WTC11 (cell line): ENCODE data around the gene ARSK. TPM values are rescaled to one million over a fixed set of nuclear protein-coding genes. Genes with fewer than 3 reads are reported as not detected.

Source experiments
- ATAC-seq: fragments of 200-7000 bp; cut with Tn5 transposase; 2 replicates; pipeline ENCODE4 v1.10.0; 2021; ENCODE audit warnings: mild to moderate bottlenecking, moderate library complexity
- CTCF ChIA-PET: fragments of 300-600 bp; sonication (Branson Sonifier 250); formaldehyde crosslinking; loops from one replicate; lab custom pipeline; 2021; ENCODE audit warnings: antibody characterized with exemption; lab: Charles Lee
- POLR2A ChIA-PET: fragments of 350-600 bp; sonication (Branson Sonifier 250); formaldehyde crosslinking; loops from one replicate; lab custom pipeline; 2021; ENCODE audit warnings: antibody characterized with exemption; lab: Charles Lee
- DNase-seq: peaks from one replicate; pipeline ENCODE4 v3.0.0; 2021; ENCODE audit warnings: low spot score
- H3K27ac Mint-ChIP-seq: 2 replicates; pipeline ENCODE4 v1.8.0; 2021; ENCODE audit warnings: mixed read lengths
- H3K27me3 Mint-ChIP-seq: 2 replicates; pipeline ENCODE4 v1.8.0; 2021; ENCODE audit warnings: low read depth, mild to moderate bottlenecking, moderate library complexity, mixed read lengths
- H3K36me3 Mint-ChIP-seq: 2 replicates; pipeline ENCODE4 v1.8.0; 2021; ENCODE audit warnings: mixed read lengths
- H3K4me1 Mint-ChIP-seq: 2 replicates; pipeline ENCODE4 v1.8.0; 2022; ENCODE audit warnings: mixed read lengths
- H3K4me3 Mint-ChIP-seq: 2 replicates; pipeline ENCODE4 v1.8.0; 2021; ENCODE audit warnings: mild to moderate bottlenecking, moderate library complexity, mixed read lengths
- H3K9me3 Mint-ChIP-seq: 2 replicates; pipeline ENCODE4 v1.8.0; 2021; ENCODE audit warnings: mixed read lengths
- ATF3 ChIP-seq: sonication (generic); formaldehyde crosslinking; conservative IDR thresholded peaks from 2 replicates; pipeline ENCODE4 v1.8.1; 2022; ENCODE audit warnings: mild to moderate bottlenecking, missing genetic modification reagents
- CREM ChIP-seq: sonication (generic); formaldehyde crosslinking; IDR thresholded peaks from 2 replicates; pipeline ENCODE4 v1.8.1; 2022; ENCODE audit warnings: mild to moderate bottlenecking, missing genetic modification reagents, moderate library complexity
- E2F4 ChIP-seq: sonication (generic); formaldehyde crosslinking; IDR thresholded peaks from 2 replicates; pipeline ENCODE4 v1.8.1; 2022; ENCODE audit warnings: low read depth, mild to moderate bottlenecking, moderate library complexity, missing genetic modification reagents, borderline replicate concordance
- JAZF1 ChIP-seq: fragments of 250-450 bp; sonication (Bioruptor Pico); IDR thresholded peaks from 2 replicates; pipeline ENCODE4 v1.9.0; 2021; ENCODE audit warnings: moderate library complexity, mild to moderate bottlenecking, inconsistent platforms
- JUN ChIP-seq: sonication (generic); formaldehyde crosslinking; IDR thresholded peaks from 2 replicates; pipeline ENCODE4 v1.8.0; 2023; ENCODE audit warnings: mild to moderate bottlenecking, missing genetic modification reagents
- MXD4 ChIP-seq: fragments of 250-450 bp; sonication (Bioruptor Pico); IDR thresholded peaks from 2 replicates; pipeline ENCODE4 v1.8.0; 2021; ENCODE audit warnings: mild to moderate bottlenecking, moderate library complexity, borderline replicate concordance
- MYBL2 ChIP-seq: sonication (generic); formaldehyde crosslinking; IDR thresholded peaks from 2 replicates; pipeline ENCODE4 v1.8.1; 2023; ENCODE audit warnings: mild to moderate bottlenecking, moderate library complexity, missing genetic modification reagents
- NFE2L1 ChIP-seq: sonication (generic); formaldehyde crosslinking; IDR thresholded peaks from 2 replicates; pipeline ENCODE4 v1.8.1; 2023; ENCODE audit warnings: missing genetic modification reagents
- NFYB ChIP-seq: sonication (generic); formaldehyde crosslinking; conservative IDR thresholded peaks from 2 replicates; pipeline ENCODE4 v1.8.0; 2022; ENCODE audit warnings: low read depth, missing genetic modification reagents
- NR2C2 ChIP-seq: sonication (generic); formaldehyde crosslinking; IDR thresholded peaks from 2 replicates; pipeline ENCODE4 v1.8.0; 2022; ENCODE audit warnings: mild to moderate bottlenecking, missing genetic modification reagents
- PRRX2 ChIP-seq: fragments of 250-450 bp; sonication (Bioruptor Pico); IDR thresholded peaks from 2 replicates; pipeline ENCODE4 v1.8.0; 2021; ENCODE audit warnings: mild to moderate bottlenecking
- RELA ChIP-seq: sonication (generic); formaldehyde crosslinking; IDR thresholded peaks from 2 replicates; pipeline ENCODE4 v1.8.1; 2022; ENCODE audit warnings: missing genetic modification reagents, mild to moderate bottlenecking, borderline replicate concordance
- SMAD4 ChIP-seq: sonication (generic); formaldehyde crosslinking; IDR thresholded peaks from 2 replicates; pipeline ENCODE4 v1.8.0; 2022; ENCODE audit warnings: mild to moderate bottlenecking, missing genetic modification reagents
- TEAD4 ChIP-seq: sonication (generic); formaldehyde crosslinking; IDR thresholded peaks from 2 replicates; pipeline ENCODE4 v1.8.0; 2022; ENCODE audit warnings: mild to moderate bottlenecking, missing genetic modification reagents
- TP53 ChIP-seq: sonication (generic); formaldehyde crosslinking; IDR thresholded peaks from 2 replicates; pipeline ENCODE4 v1.8.1; 2023; ENCODE audit warnings: mild to moderate bottlenecking, missing genetic modification reagents
- ZMAT4 ChIP-seq: fragments of 250-450 bp; sonication (Bioruptor Pico); IDR thresholded peaks from 2 replicates; pipeline ENCODE4 v1.9.0; 2021; ENCODE audit warnings: mild to moderate bottlenecking
- ZNF121 ChIP-seq: sonication (generic); formaldehyde crosslinking; IDR thresholded peaks from 2 replicates; pipeline ENCODE4 v1.8.0; 2023; ENCODE audit warnings: missing genetic modification reagents
- ZNF219 ChIP-seq: sonication (generic); formaldehyde crosslinking; IDR thresholded peaks from 2 replicates; pipeline ENCODE4 v1.8.0; 2023; ENCODE audit warnings: missing genetic modification reagents, mild to moderate bottlenecking, borderline replicate concordance
- ZNF232 ChIP-seq: sonication (generic); formaldehyde crosslinking; IDR thresholded peaks from 2 replicates; pipeline ENCODE4 v1.8.0; 2022; ENCODE audit warnings: mild to moderate bottlenecking, missing genetic modification reagents
- ZNF263 ChIP-seq: sonication (generic); formaldehyde crosslinking; IDR thresholded peaks from 2 replicates; pipeline ENCODE4 v1.8.1; 2022; ENCODE audit warnings: low read depth, mild to moderate bottlenecking, moderate library complexity, missing genetic modification reagents
- ZNF317 ChIP-seq: sonication (generic); formaldehyde crosslinking; IDR thresholded peaks from 2 replicates; pipeline ENCODE4 v1.8.1; 2023; ENCODE audit warnings: low read depth, mild to moderate bottlenecking, moderate library complexity, missing genetic modification reagents, borderline replicate concordance
- ZNF396 ChIP-seq: fragments of 250-450 bp; sonication (Bioruptor Pico); IDR thresholded peaks from 2 replicates; pipeline ENCODE4 v1.8.0; 2021; ENCODE audit warnings: mild to moderate bottlenecking, moderate library complexity, borderline replicate concordance
- ZNF416 ChIP-seq: fragments of 250-450 bp; sonication (Bioruptor Pico); IDR thresholded peaks from 2 replicates; pipeline ENCODE4 v1.9.0; 2021; ENCODE audit warnings: mild to moderate bottlenecking, inconsistent platforms
- ZNF423 ChIP-seq: fragments of 250-450 bp; sonication (Bioruptor Pico); IDR thresholded peaks from 2 replicates; pipeline ENCODE4 v2.1.2; 2022; ENCODE audit warnings: mild to moderate bottlenecking, moderate library complexity
- total RNA-seq: library from RNA; stranded (reverse); gene quantifications from 3 replicates; pipeline ENCODE4 v1.2.3, GENCODE V29; 2021
- TF ChIP-seq, protein P1 (sequence below): sonication (generic); formaldehyde crosslinking; IDR thresholded peaks from 2 replicates; pipeline ENCODE4 v1.8.0; 2022; ENCODE audit warnings: mild to moderate bottlenecking, missing genetic modification reagents
- TF ChIP-seq, protein P2 (sequence below): sonication (generic); formaldehyde crosslinking; conservative IDR thresholded peaks from 2 replicates; pipeline ENCODE4 v1.8.1; 2023; ENCODE audit warnings: mild to moderate bottlenecking, low read depth, missing genetic modification reagents, moderate library complexity
- TF ChIP-seq, protein P3 (sequence below): fragments of 250-450 bp; sonication (Bioruptor Pico); conservative IDR thresholded peaks from 2 replicates; pipeline ENCODE4 v1.9.0; 2021; ENCODE audit warnings: mild to moderate bottlenecking

The ARSK gene
- total RNA-seq, 1 experiment from 2014 or later, result 15.1 TPM

DNA sequence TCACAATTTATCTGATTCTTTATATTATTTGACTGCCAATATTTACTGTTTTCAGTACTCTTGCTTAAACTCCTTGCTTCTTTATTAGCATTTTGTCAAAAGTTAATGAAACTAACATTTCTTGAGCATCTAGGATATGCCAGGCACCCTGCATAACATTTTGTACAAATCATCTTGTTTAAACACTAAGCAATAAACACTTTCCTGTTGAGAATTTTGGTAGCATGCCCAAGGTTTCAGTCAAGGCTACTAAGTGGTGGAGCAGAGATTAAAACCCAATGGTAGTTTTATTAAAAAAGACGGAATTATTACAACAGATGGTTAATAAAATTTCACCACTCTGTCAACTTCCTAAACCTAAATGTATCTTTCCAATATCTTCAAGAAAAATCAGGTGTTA lies 43.3 kb upstream of the ARSK start (continued):
- TF ChIP-seq, protein P1, sequence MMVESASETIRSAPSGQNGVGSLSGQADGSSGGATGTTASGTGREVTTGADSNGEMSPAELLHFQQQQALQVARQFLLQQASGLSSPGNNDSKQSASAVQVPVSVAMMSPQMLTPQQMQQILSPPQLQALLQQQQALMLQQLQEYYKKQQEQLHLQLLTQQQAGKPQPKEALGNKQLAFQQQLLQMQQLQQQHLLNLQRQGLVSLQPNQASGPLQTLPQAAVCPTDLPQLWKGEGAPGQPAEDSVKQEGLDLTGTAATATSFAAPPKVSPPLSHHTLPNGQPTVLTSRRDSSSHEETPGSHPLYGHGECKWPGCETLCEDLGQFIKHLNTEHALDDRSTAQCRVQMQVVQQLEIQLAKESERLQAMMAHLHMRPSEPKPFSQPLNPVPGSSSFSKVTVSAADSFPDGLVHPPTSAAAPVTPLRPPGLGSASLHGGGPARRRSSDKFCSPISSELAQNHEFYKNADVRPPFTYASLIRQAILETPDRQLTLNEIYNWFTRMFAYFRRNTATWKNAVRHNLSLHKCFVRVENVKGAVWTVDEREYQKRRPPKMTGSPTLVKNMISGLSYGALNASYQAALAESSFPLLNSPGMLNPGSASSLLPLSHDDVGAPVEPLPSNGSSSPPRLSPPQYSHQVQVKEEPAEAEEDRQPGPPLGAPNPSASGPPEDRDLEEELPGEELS (CRISPR knock-in tag), result no peak
- TF ChIP-seq ZNF232 (CRISPR knock-in tag) (no peak), TEAD4 (CRISPR knock-in tag) (no peak), E2F4 (CRISPR knock-in tag) (no peak), MXD4 (CRISPR knock-in tag) (no peak), TP53 (CRISPR knock-in tag) (no peak), ZNF219 (CRISPR knock-in tag) (no peak), ATF3 (CRISPR knock-in tag) (no peak), NFYB (CRISPR knock-in tag) (no peak)

DNA sequence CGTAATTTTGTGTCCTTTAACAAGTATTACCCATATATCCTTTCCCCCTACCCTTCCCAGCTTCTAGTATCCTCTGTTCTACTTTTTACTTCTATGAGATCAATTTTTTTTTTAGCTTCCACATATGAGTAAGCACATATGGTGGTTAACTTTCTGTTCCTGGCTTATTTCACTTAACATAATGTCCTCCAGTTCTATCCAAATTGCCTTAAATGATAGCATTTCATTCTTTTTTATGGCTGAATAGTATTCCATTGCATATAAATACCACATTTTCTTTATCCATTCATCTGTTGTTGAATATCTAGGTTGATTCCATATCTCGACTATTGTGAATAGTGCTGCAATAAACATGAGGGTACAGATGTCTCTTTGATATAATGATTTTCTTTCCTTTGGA lies 36.5 kb upstream of the ARSK start:
- POLR2A ChIA-PET, result no interaction called here
- no peaks in the 10 kb centered on the region for H3K27me3 Mint-ChIP-seq
- H3K9me3 Mint-ChIP-seq, result no peaks in the 10 kb centered on the region
- CTCF ChIA-PET, result no interaction called here
- TF ChIP-seq, protein P2, sequence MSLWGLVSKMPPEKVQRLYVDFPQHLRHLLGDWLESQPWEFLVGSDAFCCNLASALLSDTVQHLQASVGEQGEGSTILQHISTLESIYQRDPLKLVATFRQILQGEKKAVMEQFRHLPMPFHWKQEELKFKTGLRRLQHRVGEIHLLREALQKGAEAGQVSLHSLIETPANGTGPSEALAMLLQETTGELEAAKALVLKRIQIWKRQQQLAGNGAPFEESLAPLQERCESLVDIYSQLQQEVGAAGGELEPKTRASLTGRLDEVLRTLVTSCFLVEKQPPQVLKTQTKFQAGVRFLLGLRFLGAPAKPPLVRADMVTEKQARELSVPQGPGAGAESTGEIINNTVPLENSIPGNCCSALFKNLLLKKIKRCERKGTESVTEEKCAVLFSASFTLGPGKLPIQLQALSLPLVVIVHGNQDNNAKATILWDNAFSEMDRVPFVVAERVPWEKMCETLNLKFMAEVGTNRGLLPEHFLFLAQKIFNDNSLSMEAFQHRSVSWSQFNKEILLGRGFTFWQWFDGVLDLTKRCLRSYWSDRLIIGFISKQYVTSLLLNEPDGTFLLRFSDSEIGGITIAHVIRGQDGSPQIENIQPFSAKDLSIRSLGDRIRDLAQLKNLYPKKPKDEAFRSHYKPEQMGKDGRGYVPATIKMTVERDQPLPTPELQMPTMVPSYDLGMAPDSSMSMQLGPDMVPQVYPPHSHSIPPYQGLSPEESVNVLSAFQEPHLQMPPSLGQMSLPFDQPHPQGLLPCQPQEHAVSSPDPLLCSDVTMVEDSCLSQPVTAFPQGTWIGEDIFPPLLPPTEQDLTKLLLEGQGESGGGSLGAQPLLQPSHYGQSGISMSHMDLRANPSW, result no peak
- TF ChIP-seq ZNF219 (CRISPR knock-in tag), result no peak
- ATAC-seq (no peak), DNase-seq (no peak)
- H3K36me3 Mint-ChIP-seq, result peaks cover 42% of the 10 kb centered on the region
- no peak overlapping the region for H3K27ac Mint-ChIP-seq
- no peaks in the 10 kb centered on the region; the same call in 1 of the 2 replicates for H3K4me1 Mint-ChIP-seq
- H3K4me3 Mint-ChIP-seq, result no peak overlapping the region

GRCh38 chr5:95519151-95519550 lies 35.8 kb upstream of the ARSK start:
- POLR2A ChIA-PET, result no interaction called here
- no peaks in the 10 kb centered on the region; the same call in 1 of the 2 replicates for H3K4me1 Mint-ChIP-seq
- CTCF ChIA-PET, result no interaction called here

More at GRCh38 chr5:95519151-95519550, 35.8 kb upstream of the ARSK start:
- DNase-seq (no peak), ATAC-seq (no peak)
- TF ChIP-seq PRRX2 (CRISPR knock-in tag), result no peak
- TF ChIP-seq ZNF416, result no peak
- TF ChIP-seq ZNF423 (CRISPR knock-in tag), result no peak
- TF ChIP-seq NFE2L1 (CRISPR knock-in tag), result no peak
- TF ChIP-seq SMAD4 (CRISPR knock-in tag), result no peak
- TF ChIP-seq, protein P3, sequence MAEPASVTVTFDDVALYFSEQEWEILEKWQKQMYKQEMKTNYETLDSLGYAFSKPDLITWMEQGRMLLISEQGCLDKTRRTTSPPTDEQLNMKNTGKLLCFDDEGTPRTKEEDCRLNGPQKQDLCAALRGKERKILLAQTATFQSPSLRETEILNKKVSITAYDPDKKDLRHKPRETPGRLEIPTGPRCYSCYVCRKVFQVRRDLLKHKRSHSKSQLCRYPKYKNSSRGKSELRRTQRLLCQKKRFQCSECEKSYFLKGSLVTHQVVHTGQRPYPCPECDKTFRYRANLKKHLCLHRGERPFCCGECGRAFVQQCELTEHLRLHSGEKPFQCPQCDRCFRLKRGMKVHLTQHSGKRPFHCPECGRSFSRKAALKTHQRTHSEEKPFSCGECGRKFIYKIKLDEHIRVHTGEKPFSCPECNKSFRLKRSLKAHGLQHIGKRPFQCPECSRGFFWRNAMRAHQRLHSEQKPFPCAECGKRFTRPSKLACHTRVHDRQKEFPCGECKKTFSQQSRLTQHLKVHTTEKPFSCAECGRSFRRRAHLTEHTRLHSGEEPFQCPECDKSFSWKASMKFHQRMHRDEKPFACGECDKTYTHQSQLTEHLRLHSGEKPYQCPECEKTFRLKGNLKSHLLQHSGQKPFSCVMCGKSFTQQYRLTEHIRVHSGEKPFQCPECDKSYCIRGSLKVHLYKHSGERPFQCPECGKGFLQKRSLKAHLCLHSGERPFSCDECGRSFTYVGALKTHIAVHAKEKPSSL (CRISPR knock-in tag), result no peak
- TF ChIP-seq ZNF317 (CRISPR knock-in tag), result no peak
- TF ChIP-seq ZMAT4, result no peak
- TF ChIP-seq MYBL2 (CRISPR knock-in tag), result no peak
- no peak for TF ChIP-seq ZNF121 (CRISPR knock-in tag)
- TF ChIP-seq ZNF263 (CRISPR knock-in tag), result no peak
- TF ChIP-seq RELA (CRISPR knock-in tag), result no peak
- no peak for TF ChIP-seq JUN
- no peak for TF ChIP-seq NR2C2 (CRISPR knock-in tag)
- TF ChIP-seq ZNF396 (CRISPR knock-in tag), result no peak
- TF ChIP-seq CREM (CRISPR knock-in tag), result no peak
- TF ChIP-seq JAZF1 (CRISPR knock-in tag), result no peak
- Mint-ChIP-seq H3K27me3 (no peaks in the 10 kb centered on the region), H3K36me3 (peaks cover 37% of the 10 kb centered on the region), H3K4me3 (no peak overlapping the region), H3K9me3 (no peaks in the 10 kb centered on the region), H3K27ac (no peak overlapping the region)
